ENCODE measurements around the gene CENPT.

DNA sequence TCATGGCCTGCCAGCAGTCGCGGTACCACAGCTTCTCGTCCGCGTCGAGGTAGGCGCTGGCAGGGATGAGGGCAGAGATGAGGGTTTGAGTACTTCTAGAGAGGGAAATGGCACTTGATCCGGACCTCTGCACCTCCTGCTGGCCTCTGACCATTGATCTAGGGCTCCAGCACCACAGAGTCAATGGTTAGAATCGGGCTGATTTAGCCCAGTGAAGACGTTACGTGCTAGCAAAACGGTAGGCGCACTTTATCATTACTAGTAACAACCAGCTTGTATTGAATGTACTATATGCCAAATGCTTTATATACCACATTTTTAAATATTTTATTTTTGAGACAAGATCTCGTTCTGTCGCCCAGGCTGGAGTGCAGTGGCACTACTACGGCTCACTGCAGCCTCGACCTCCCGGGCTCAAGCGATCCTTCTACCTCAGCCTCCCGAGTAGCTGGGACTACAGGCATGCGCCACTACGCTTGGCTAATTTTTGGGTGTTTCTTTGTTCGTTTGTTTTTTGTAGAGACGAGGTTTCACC is 40.3 kb downstream of the CENPT start:
- TF ChIP-seq, protein P1, sequence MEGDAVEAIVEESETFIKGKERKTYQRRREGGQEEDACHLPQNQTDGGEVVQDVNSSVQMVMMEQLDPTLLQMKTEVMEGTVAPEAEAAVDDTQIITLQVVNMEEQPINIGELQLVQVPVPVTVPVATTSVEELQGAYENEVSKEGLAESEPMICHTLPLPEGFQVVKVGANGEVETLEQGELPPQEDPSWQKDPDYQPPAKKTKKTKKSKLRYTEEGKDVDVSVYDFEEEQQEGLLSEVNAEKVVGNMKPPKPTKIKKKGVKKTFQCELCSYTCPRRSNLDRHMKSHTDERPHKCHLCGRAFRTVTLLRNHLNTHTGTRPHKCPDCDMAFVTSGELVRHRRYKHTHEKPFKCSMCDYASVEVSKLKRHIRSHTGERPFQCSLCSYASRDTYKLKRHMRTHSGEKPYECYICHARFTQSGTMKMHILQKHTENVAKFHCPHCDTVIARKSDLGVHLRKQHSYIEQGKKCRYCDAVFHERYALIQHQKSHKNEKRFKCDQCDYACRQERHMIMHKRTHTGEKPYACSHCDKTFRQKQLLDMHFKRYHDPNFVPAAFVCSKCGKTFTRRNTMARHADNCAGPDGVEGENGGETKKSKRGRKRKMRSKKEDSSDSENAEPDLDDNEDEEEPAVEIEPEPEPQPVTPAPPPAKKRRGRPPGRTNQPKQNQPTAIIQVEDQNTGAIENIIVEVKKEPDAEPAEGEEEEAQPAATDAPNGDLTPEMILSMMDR (IDR thresholded peaks at IDR 0.05): no peak
- TF ChIP-seq POLR2A (IDR thresholded peaks at IDR 0.05) (no peak), POLR2AphosphoS5 (IDR thresholded peaks at IDR 0.05) (no peak), EP300 (IDR thresholded peaks at IDR 0.05) (no peak)
